Liver (tissue), 9 donors: ENCODE results near the gene PCDHA8. TPM values are rescaled to one million over a fixed set of nuclear protein-coding genes. Genes with fewer than 3 reads are reported as not detected.
A peak's percentile ranks its signal among the peaks of the same experiment; 100 is the strongest.
"Not testable (repeated sequence)": the region's sequence is repeated elsewhere in the genome, so short reads cannot be mapped to it uniquely, and the experiment has no call there.

Experiments used
- DNase-seq: peaks from one replicate; pipeline ENCODE4 v3.0.0-alpha.2; 2017; ENCODE audit warnings: low spot score
- H3K27ac ChIP-seq, 2 donors: one replicate each; pipeline ENCODE4 v1.7.0; 2013; ENCODE audit warnings: inconsistent platforms in 2 of 2, low read length in 2 of 2, control low read depth in 1 of 2, low read depth in 1 of 2, mild to moderate bottlenecking in 1 of 2
- H3K27me3 ChIP-seq, 4 donors: one replicate each; pipeline versions ENCODE4 v1.6.1 to v1.7.0; 2013; ENCODE audit warnings: low read length in 3 of 4, inconsistent platforms in 1 of 4, mild to moderate bottlenecking in 1 of 4, moderate library complexity in 1 of 4; ENCODE audit not compliant: control insufficient read depth in 4 of 4, insufficient read depth in 4 of 4
- H3K36me3 ChIP-seq, 4 donors: one replicate each; pipeline versions ENCODE4 v1.6.1 to v1.7.0; 2013; ENCODE audit warnings: low read length in 3 of 4, mild to moderate bottlenecking in 3 of 4, low read depth in 1 of 4, moderate library complexity in 1 of 4; ENCODE audit not compliant: control insufficient read depth in 4 of 4, insufficient read depth in 3 of 4
- H3K4me1 ChIP-seq, 4 donors: one replicate each; pipeline versions ENCODE4 v1.6.1 to v1.7.0; 2013; ENCODE audit warnings: low read length in 3 of 4, mild to moderate bottlenecking in 3 of 4, moderate library complexity in 1 of 4; ENCODE audit not compliant: control insufficient read depth in 4 of 4, insufficient read depth in 4 of 4
- H3K4me3 ChIP-seq, 3 donors: one replicate each; pipeline versions ENCODE4 v1.6.1 to v1.7.0; 2013; ENCODE audit warnings: low read length in 3 of 3, control low read depth in 1 of 3, low read depth in 1 of 3, mild to moderate bottlenecking in 1 of 3
- H3K9ac ChIP-seq, 2 donors: one replicate each; pipeline ENCODE4 v1.7.0; 2013; ENCODE audit warnings: low read length in 2 of 2, mild to moderate bottlenecking in 2 of 2, moderate library complexity in 2 of 2, control low read depth in 1 of 2, low read depth in 1 of 2
- H3K9me3 ChIP-seq, 4 donors: one replicate each; pipeline versions ENCODE4 v1.6.1 to v1.7.0; 2013; ENCODE audit warnings: low read length in 3 of 4; ENCODE audit not compliant: control insufficient read depth in 4 of 4
- ATF3 ChIP-seq: IDR thresholded peaks from 2 replicates; pipeline ENCODE4 v1.6.1; 2016; ENCODE audit warnings: antibody characterized with exemption
- CTCF ChIP-seq: fragments of 150-350 bp; IDR thresholded peaks from 2 replicates; pipeline ENCODE4 v1.5.1; 2017; ENCODE audit warnings: improper control_type of control experiment, low read depth, low read length; ENCODE audit not compliant: missing input control
- FOXA1 ChIP-seq: IDR thresholded peaks from 2 replicates; pipeline ENCODE4 v1.6.1; 2016; ENCODE audit warnings: antibody characterized with exemption
- FOXA2 ChIP-seq: IDR thresholded peaks from 2 replicates; pipeline ENCODE4 v1.6.1; 2016; ENCODE audit warnings: antibody characterized with exemption
- GABPA ChIP-seq, 2 donors: IDR thresholded peaks in 1 of 2; conservative IDR thresholded peaks in 1 of 2; 2 replicates each; pipeline ENCODE4 v1.6.1; 2016; ENCODE audit warnings: antibody characterized with exemption in 2 of 2, mild to moderate bottlenecking in 1 of 2, moderate library complexity in 1 of 2
- HNF4G ChIP-seq: IDR thresholded peaks from 2 replicates; pipeline ENCODE4 v1.6.1; 2016; ENCODE audit warnings: antibody characterized with exemption
- JUND ChIP-seq, 2 donors: IDR thresholded peaks; 2 replicates each; pipeline ENCODE4 v1.6.1; 2016; ENCODE audit warnings: antibody characterized with exemption in 2 of 2
- MAX ChIP-seq: IDR thresholded peaks from 2 replicates; pipeline ENCODE4 v1.6.1; 2016; ENCODE audit warnings: antibody characterized with exemption
- NR2F2 ChIP-seq: IDR thresholded peaks from 2 replicates; pipeline ENCODE4 v1.6.1; 2016; ENCODE audit warnings: antibody characterized with exemption
- REST ChIP-seq: IDR thresholded peaks from 2 replicates; pipeline ENCODE4 v1.6.1; 2016; ENCODE audit warnings: antibody characterized with exemption, mild to moderate bottlenecking
- RXRA ChIP-seq, 2 donors: IDR thresholded peaks; 2 replicates each; pipeline ENCODE4 v1.6.1; 2017 to 2018; ENCODE audit warnings: antibody characterized with exemption in 2 of 2, mild to moderate bottlenecking in 1 of 2
- SP1 ChIP-seq: IDR thresholded peaks from 2 replicates; pipeline ENCODE4 v1.6.1; 2018; ENCODE audit warnings: antibody characterized with exemption, mild to moderate bottlenecking
- TAF1 ChIP-seq: conservative IDR thresholded peaks from 2 replicates; pipeline ENCODE4 v1.6.1; 2016; ENCODE audit warnings: antibody characterized with exemption, mild to moderate bottlenecking
- ZBTB33 ChIP-seq: IDR thresholded peaks from 2 replicates; pipeline ENCODE4 v1.6.1; 2016; ENCODE audit warnings: antibody characterized with exemption
- WGBS: extraction: QIAGEN DNeasy Blood & Tissue Kit; methylation state at CpG from one replicate; pipeline ENCODE4 v1.1.7; 2013; 5-methylcytosine and 5-hydroxymethylcytosine counted together
- polyA plus RNA-seq, 2 donors: library from polyadenylated mRNA; stranded (reverse) in 1 of 2; unstranded in 1 of 2; fragments of 200-250 nt in 1 of 2; fragments of >200 nt in 1 of 2; fragmentation: Nextera tagmentation in 1 of 2; extraction: Ambion mirVana in 1 of 2; gene quantifications; one replicate each; pipeline versions ENCODE4 v1.2.1 to v1.2.3, GENCODE V29; 2013 to 2015
- total RNA-seq, 2 donors: library from RNA; depleted of rRNA; stranded (reverse); fragments of >200 nt; gene quantifications; one replicate each; pipeline ENCODE4 v1.2.3, GENCODE V29; 2014
- donor health status: healthy.
- donor health status: healthy.
- donor health status: healthy.
- donor health status: healthy.
- donor health status: healthy.

The PCDHA8 gene
- total and polyA plus RNA-seq, 4 donors: under 0.01 TPM; not detected in 3

- Histone ChIP-seq H3K27me3 (peaks cover 0 to 2% (median 0%) of the 10 kb centered on the region in 4 donors), H3K9me3 (peaks cover 18 to 43% (median 32%) of the 10 kb centered on the region in 4 donors)
- no peak for TF ChIP-seq RXRA (IDR thresholded peaks at IDR 0.05)
- TF ChIP-seq NR2F2: no peak
Measured at GRCh38 chr5:140802781-140803271, 38.2 kb upstream of the PCDHA8 start.

GRCh38 chr5:140806834-140807775 is 33.9 kb upstream of the PCDHA8 start, which contains the start of gene PCDHA4:
Gene PCDHA4, plus strand, starts transcription at chr5:140807068.
- H3K9me3 ChIP-seq: peaks cover 29 to 51% (median 36%) of the 10 kb centered on the region in 4 donors
- H3K4me3 ChIP-seq: peak within 1 kb of the TSS in 2 of 3 donors; percentile 7 to 8
- no peak within 1 kb of the TSS for H3K9ac ChIP-seq
- no peak for DNase-seq
- no peak for TF ChIP-seq SP1
- TF ChIP-seq FOXA1: no peak
- TF ChIP-seq TAF1: no peak
- no peak for TF ChIP-seq JUND (IDR thresholded peaks at IDR 0.05)
- TF ChIP-seq RXRA (IDR thresholded peaks at IDR 0.05): no peak
- no peak for TF ChIP-seq NR2F2
- TF ChIP-seq GABPA (IDR thresholded peaks at IDR 0.05 in 1 of 2, conservative IDR thresholded peaks at IDR 0.05 in 1 of 2): no peak
- no peak for TF ChIP-seq FOXA2
- TF ChIP-seq HNF4G: no peak
- TF ChIP-seq REST: no peak
- no peak for TF ChIP-seq ZBTB33
- no peak for TF ChIP-seq MAX
- no peak for TF ChIP-seq ATF3
- no peak for TF ChIP-seq CTCF
- no peak within 1 kb of the TSS for H3K27ac ChIP-seq
- no peaks in the 10 kb centered on the region for H3K36me3 ChIP-seq
- 23% methylated on average over 47 of the region's 47 CpGs for WGBS
- H3K27me3 ChIP-seq: peaks cover 0 to 2% (median 0%) of the 10 kb centered on the region in 4 donors
- no peaks in the 10 kb centered on the region for H3K4me1 ChIP-seq

More at GRCh38 chr5:140802781-140803271, 38.2 kb upstream of the PCDHA8 start:
- no peak for DNase-seq
- Histone ChIP-seq H3K36me3 (peaks cover 0 to 5% (median 0%) of the 10 kb centered on the region in 4 donors), H3K4me3 (no peak overlapping the region), H3K27ac (no peak overlapping the region), H3K9ac (no peak overlapping the region), H3K4me1 (no peaks in the 10 kb centered on the region)
- WGBS: 39% methylated on average over 53 of the region's 53 CpGs

GRCh38 chr5:140808241-140808888 is 32.6 kb upstream of the PCDHA8 start:
- peaks cover 21 to 42% (median 24%) of the 10 kb centered on the region in 4 donors for H3K9me3 ChIP-seq

More at GRCh38 chr5:140808241-140808888, 32.6 kb upstream of the PCDHA8 start:
- not testable (repeated sequence) for H3K36me3 ChIP-seq, H3K4me3 ChIP-seq, H3K4me1 ChIP-seq, H3K27me3 ChIP-seq, H3K9ac ChIP-seq, H3K27ac ChIP-seq, DNase-seq
- 57% methylated on average over 62 of the region's 62 CpGs for WGBS
